ENCODE measurements around the gene AFTPH.

The AFTPH gene

DNA sequence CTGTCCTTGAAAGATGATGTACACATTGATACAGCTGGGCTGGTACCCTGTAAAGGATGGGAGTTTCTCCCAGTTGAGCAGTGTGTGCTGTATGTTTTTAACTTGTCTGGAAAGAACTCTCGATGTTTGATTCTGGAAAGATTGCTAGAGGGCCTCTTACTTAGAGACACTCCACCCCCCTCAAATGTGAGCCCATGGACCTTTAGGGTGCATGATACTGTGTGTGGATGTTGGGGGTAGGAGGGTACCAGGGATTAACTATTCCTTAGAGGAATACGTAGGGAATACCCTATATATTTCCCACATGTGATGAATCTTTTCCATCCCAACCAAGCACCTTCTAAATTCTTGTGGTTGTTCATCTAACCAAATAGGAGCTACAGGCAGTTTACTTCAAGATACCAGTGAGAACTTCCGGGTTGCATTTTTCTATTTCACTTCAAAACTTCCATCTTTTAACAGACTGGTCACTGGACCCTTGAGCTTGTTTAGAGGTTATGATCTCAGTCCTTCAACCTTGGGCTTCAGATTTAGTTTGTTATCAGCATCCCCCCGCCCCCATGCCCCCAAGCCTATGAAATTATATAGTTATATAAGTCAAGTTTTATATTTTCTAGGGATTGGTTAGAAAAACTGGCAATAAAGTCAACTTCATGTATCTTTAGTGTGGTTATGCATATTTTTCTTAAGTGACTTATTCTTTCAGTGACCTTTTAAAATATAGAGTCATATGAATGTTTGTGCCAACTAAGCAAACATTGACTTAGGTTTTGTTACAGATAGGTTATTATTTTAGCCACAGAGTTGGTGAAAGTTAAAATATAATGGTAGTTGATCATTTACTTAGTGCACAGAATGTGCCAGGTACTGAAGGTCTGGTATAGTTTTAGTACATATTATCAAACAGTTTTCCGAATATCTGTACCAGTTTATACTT lies 18.2 kb downstream of the AFTPH start:
- DNase-seq, result no peak

DNA sequence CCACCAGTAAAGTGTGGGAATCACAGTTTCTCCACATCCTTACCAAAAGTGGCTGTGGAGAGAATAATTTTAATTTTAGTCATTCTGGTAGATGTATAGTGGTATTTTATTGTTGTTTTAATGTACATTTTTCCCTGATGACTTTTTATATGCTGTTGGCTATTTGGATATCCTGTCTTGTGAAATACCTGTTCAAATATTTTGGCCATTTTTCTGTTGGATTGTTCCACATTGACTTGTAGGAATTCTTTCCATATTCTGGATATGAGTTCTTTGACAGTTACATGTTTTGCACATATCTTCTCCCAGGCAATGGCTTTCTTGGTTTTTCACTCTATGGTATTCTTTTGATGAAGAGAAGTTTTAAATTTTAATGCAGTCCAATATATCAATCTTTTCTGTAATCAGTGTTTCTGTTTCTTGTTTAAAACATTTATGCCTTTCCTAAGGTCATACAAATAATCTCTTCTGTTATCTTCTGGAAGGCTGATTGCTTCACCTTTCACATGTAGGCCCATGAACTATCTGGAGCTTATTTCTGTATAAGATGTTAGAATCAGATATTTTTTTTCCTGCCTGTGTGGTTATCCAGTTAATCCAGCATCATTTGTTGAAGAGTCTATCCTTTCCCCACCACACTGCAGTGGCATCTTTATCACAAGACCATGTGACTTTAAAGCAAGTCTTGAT lies 19.0 kb downstream of the AFTPH start:
- DNase-seq, result no peak

DNA sequence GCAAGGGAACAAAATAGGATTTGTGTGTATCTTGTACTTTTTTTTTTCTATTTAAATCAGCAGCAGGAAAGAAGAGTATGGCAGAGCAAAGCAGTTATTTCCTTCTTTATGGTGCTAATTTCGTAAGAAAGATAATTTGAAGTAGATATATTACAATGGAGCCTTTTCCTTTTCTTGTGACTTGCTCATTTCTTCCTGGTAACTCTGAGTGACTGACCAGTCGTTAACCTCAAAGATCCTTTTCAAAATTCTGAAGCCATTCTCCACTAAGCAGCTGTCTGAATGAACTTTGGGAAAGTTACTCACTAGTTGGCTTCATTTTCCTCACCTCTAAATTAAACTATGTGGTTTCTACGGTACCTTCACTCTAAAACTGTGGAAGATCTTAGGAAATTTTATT lies 24.6 kb downstream of the AFTPH start:
- DNase-seq, result no peak

DNA sequence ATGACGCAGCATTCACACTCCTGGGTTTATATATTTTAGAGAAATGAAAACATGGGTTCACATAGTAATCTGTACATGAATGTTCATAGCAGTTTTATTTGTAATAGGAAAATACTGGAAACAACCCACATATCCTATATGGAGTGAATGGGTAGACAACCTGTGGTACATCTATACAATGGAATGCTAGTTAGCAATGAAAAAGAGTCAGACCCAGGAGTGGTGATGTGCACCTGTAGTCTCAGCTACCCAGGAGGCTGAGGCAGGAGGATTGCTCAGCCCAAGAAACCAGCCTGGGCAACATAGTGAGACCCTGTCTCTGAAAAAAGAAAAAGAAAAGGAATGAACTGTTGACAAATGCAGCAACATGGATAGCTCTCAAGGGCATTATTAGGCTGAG lies 25.9 kb downstream of the AFTPH start:
- DNase-seq, result no peak

DNA sequence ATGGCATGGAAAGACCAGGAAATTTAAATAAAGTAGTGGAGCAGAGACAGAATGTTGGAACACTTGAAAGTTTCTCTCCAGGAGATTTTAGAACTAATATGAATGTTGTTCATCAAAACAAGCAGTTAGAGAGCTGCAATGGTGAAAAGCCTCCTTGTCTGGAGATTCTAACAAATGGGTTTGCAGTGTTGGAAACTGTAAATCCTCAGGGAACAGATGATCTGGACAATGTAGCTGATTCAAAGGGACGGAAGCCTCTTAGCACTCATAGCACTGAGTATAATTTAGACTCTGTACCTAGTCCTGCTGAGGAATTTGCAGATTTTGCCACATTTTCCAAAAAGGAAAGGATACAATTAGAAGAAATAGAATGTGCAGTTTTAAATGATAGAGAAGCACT lies 27.7 kb downstream of the AFTPH start:
- no peak for DNase-seq

DNA sequence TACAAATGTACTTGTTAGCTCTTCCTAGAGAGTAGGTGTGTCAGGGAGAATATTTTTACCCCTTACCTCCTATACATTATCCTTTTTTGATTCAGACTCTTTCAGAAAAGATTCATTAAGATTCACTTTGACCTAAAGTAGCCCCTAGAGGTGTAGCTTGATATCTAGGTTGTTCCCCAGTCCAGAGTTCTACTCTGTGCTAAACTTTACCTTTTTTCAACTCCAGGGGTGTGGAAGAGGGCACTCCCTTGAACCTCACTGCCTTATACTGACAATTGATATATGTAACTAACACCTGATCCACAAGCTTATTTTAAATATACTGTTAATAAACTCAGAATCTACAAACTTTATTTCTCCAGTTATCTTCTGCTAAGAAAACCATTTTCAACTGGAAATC lies 30.0 kb downstream of the AFTPH start:
- no peak for DNase-seq

DNA sequence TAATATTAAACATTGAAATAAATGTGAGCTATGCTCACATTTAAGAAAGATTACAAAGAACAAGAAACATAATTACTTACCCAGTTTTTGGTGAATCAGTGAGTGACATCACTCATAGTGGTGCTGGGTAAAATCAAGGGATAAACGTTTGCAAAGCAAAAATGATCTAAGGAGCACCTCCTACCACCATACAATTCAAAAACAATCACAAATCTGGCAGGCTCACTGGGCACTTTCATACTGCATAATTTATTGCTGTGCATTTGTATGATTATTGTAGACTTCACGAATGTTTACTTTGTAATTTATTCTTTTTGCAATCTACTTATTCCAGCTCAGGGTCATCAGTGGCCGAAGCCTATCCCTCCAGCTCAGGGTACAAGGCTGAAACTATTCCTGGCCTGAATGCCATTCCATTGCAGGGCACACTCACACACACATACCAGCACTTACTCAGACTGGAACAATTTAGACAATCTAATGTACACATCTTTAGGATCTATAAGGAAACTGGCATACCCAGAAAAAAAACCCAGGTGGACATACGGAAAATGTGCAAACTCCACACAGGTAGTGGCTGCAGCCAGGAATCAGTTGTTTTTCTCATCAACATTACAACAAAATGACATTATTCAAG lies 34.4 kb downstream of the AFTPH start:
- DNase-seq, result no peak

DNA sequence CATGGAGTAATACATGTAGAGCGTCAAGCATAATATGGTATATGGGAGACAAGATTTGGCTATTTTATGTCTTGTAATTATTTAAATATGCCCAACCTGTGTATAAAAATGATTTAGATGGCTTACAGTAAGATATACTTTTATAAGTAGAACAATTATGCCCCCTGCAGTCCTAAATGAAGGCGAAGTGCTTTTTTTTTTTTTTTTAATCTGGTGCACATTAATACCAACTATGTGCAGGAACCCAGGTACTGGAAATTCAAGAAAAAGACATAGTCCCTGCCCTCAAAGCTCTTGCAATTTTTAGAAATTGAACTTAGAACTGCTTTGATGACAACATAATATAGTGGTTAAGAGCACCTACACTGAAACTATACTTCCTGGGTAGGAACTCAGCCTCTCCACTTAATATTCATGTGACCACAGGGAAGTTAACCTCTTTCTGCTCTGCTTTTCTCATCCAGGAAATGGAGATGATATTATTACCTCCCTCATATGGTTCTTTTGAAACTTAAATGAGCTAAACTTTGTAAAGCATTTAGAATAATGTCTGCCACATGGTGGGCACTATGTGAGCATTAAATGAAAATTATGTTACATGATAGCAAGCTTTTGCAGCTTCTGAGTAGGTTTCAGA lies 38.1 kb downstream of the AFTPH start:
- no peak for DNase-seq

DNA sequence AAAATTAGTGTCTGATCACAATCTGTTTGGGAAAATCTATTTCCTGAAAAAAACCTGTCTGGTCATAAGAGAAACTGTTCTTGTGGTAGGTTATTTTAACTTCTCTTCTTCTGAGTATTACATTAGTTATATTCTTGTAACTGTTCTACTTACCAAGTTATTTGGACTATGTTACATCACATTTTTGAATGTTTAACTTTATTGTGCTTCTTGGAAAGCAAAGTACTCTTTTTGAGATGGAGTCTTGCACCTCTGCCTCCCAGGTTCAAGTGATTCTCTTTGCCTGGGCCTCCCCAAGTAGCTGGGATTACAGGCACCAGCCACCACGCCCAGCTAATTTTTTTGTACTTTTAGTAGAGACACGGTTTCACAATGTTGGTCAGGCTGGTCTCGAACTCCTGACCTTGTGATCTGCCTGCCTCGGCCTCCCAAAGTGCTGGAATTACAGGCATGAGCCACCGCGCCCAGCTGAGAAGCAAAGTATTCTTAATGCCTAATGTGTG lies 39.4 kb downstream of the AFTPH start:
- DNase-seq, result no peak

DNA sequence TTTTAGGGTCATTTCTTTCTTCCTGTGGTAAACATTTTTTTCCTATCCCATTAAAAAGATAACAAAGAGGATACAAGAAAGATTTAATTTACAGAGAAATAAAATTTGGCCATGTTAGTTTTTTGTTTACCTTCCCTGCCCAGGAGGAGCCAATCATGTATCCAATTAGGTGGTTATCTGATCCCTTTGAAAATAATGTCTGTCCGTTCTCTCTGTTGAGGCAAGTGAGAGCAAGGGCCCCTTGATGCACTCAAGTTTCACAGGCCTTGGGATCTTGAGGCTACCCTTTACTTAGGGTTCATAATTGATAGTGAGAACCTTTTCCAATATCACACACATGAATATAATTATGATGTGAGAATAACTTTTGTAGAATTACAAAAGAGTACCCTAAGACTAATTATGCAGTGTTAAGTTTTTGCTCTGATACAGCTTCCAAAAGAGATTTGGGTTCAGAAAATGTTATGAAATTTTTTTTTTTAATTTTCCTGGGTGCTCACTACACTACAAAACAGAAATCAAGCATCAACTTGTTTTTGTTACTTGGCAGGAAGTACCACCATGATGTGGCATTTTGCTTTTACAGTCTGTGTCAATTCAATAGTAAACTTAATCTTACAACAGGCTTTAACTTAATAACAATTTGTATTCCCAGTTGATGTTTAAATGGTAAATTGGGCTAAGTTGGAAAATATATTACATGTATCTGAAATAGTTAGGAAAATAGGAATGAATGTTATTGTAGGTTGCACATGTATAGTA lies 42.0 kb downstream of the AFTPH start:
- no peak for DNase-seq

DNA sequence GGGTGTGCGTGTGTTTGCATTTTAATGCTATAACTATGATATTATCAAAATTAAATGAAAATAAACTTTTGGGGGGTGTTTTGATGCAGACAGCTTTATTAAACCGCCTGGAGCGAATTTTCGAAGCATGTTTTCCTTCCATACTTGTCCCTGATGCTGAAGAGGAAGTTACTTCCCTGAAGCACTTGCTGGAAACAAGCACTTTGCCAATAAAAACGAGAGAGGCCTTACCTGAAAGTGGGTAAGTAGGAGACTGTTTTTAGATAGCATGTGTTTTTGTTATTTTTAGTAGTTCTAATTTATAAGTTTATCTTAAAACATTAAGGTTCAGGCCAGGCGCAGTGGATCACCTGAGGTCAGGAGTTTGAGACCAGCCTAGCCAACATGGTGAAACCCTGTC lies 43.3 kb downstream of the AFTPH start:
- no peak for DNase-seq

DNA sequence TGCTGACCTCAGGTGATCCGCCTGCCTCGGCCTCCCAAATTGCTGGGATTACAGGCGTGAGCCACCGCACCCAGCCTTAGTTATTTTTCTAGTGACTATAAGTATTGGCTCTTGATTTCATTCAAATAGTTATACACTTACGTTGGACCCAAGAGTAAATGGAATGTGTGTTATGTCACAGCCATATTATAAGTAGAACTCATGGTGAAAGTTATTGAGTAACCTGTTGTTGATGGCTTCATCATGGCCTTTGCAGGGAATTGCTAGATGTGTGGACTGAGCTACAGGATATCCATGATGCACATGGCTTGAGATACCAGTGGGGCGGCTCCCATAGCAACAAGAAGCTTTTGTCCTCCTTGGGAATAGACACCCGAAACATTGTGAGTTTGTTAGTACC lies 44.7 kb downstream of the AFTPH start:
- no peak for DNase-seq

DNA sequence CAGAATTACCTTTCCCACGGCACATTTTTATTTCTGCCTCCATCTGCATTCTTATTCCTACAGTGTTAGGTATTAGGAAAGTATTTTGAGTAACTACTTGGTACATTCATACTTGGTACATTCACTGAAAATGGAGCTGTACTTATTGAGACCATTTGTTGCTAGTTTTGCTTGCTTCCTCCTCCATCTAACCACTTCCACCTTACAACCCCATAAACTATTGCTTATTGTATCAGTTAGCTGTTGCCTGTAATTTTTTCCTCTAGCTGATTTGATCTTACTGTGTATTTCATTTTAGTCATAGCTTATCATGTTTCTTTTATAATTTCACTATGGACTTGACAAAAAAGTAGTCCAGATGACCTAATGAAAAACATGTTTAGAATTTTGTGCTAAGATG lies 50.7 kb downstream of the AFTPH start:
- no peak for DNase-seq

DNA sequence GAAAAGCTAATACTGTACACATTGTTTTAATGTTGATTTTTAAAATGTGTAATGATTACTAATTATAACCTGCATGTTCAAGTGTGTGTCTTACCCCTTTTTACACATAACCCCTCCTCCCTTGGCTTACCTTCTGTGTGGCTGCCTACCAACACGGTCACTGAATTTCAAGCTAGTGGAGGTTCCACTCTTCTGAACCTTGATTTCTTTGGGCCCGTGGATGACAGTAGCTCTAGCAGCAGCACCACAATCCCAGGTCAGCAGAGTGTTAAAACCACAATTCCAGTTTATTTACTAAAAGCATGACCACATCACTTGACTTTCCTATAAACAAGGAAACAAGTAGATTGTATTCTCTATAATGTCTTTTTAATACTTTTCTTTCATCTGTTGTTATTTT lies 56.9 kb downstream of the AFTPH start:
- no peak for DNase-seq

DNA sequence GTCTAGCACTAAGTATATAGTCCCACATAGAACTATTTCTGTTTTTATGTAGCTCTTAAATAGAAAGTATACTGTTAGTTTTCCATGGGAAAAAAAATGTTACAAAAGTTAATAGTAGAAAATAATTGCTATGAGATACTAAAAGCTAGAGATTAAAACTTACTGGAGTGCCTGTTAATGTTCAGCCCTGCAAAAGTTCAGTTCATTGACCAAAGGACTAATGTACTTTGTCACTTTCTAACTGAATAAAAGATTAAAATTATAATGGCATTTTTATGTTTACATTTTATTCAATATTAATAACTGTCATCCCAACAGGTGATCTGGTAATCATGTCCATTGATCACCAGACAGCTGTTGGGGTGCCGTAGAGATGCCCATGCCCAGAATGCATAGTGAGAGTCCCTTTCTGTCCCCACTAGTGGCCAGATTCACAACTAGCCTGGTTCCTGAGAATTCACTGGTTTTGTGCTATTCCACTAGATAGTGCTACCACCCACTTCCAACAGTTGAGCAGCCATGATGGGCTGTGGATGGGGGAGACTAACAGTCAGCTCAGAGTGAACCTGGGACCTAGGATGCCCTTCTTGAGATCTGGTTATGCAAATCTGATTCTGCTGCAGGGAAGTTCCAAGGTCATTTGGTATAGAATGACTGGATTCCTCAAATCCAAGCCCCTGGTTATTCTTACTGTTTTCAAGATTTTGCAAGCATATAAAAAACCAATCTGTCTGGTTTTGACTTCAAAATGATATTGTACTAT lies 57.8 kb downstream of the AFTPH start:
- no peak for DNase-seq

DNA sequence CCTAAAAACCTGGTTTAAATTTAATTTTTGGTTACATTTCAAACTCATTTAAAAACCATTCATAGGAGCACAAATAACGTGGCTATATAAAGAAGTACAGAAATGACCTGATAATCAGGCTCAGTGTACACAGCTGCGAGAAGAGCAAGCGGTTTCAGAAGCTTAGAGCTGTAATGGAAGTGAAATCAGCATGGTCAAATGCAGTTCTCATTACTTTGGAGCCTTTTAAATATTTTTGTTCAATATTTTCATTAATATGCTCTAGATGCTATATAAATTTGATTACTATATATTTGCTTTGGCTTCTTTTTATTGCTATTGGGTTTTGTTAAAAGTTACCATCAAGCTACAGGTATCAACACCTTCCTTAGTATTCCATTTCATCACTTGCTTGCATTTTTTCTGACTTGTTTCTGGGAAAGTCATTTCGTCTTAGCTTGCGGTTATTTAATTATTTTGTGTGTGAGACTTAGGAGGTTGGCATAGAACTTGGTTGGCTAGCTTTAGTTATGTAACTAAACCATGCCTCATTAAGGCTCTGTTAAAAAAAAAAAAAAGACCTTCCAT lies 58.7 kb downstream of the AFTPH start:
- no peak for DNase-seq

DNA sequence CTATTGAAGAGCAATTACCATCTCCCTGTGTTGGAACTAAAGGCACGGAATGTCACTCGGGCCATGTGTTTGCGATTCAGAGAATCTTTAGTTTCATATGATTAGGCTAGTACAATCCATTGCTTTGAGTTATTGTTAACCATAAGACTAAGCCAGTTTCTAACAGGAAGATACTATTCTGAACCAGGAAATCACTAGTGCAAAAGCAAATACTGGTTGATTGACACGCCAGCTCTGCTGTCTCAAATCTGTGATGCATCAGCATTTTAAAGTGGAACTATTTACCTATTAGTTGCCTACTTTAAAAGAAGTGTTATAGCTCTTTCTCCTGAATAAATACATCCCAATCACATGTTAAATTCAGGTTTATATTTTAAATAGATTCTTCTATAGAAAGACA lies 61.9 kb downstream of the AFTPH start:
- no peak for DNase-seq

DNA sequence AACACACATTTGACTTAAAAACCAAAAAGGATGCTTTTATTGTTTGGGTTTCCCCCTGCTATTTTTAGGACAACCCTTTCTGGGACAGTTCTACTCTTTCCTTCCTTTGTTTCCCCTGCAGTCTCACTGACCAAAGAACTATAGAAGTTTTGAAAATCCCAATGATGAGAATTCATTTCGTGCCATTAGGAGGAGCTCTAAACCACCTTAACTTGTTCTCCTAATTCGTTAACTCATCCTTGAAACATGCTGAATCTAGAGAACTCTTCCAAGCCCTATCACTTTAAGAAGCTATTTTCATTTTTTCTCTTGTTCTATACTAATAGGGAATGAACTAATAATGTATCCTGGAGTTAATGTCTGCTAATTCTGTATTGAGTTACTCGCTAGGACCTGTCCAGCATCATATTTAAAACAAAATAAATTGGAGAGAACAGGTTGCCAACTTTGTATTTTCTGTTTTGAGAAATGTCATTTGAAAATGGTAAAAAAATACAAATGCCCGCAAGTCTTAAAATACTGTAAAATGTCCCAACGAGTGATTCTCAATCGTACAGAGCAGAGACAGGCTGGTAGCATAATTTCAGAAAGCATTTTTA lies 62.9 kb downstream of the AFTPH start:
- DNase-seq, result no peak

DNA sequence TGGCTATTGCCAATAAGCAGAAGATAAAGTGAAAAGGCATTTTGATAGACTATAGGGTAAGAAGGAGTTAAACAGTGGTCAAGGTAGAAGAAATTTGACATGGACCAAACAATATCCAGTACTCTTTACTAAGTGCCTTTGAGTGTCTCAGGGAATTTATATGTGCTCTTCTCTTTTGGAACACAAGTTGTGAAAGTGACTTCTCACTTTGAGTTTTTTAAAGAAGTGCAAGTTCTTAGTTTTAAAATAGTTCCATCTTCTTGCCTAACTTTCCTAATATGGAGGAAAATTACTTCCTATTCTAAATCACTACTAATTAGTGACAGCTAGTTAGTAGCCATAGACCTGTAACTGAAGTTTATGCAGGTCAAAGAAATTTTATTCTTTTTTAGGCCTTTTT lies 63.4 kb downstream of the AFTPH start:
- DNase-seq, result no peak

DNA sequence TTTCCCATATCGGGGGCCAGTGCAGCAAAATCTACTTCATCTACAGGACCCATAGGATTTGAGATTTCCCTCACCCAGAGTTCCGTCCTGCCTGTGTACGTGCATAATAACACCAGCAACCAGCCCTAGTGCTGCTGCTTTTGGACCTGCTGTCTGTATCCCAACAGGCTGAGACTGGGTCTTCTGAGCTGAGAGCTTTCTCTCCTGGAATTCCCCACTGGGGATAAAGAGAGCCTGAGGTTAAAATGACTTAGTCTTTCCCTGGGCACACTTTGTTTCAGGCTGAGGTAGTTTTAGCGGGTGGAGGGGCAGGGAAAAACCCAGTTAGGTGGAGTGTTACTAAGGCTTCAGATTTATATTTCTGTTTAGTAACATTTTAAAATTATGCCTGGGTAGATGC lies 67.1 kb downstream of the AFTPH start:
- no peak for DNase-seq

Data from activated CD4-positive, CD25-positive, alpha-beta regulatory T cell treated with anti-CD3 and anti-CD28 coated beads, Interleukin-2, amount 50 U/mL, for 72 hours (primary cell).